HG03565 (cell line): ENCODE data around the gene MCAT.
"Not testable (repeated sequence)": the region's sequence is repeated elsewhere in the genome, so short reads cannot be mapped to it uniquely, and the experiment has no call there.

Source experiments
- ATAC-seq: cut with Tn5 transposase; IDR thresholded peaks from one replicate; pipeline ENCODE4 v1.9.1; 2021; ENCODE audit warnings: mild to moderate bottlenecking, moderate library complexity; ENCODE audit not compliant: unreplicated experiment

Gene MCAT

GRCh38 chr22:43156413-43156812 is 13.2 kb upstream of the MCAT start:
- ATAC-seq = no peak

GRCh38 chr22:43155789-43156188 is 12.6 kb upstream of the MCAT start:
- no peak for ATAC-seq

GRCh38 chr22:43154887-43155536 is 11.8 kb upstream of the MCAT start:
- no peak for ATAC-seq

GRCh38 chr22:43153899-43154298 is 10.7 kb upstream of the MCAT start:
- no peak for ATAC-seq

GRCh38 chr22:43152357-43153071 is 9.3 kb upstream of the MCAT start:
- no peak for ATAC-seq

GRCh38 chr22:43152003-43152356 is 8.8 kb upstream of the MCAT start:
- ATAC-seq = no peak

- no peak for ATAC-seq
These were observed 8.2 kb upstream of the MCAT start, which contains the start of gene TSPO for GRCh38 chr22:43151251-43152002. TSS of gene TSPO (plus strand) at chr22:43151559. CDS start at chr22:43159239, 7,680 bp downstream.

GRCh38 chr22:43150731-43151206 is 7.6 kb upstream of the MCAT start:
- no peak for ATAC-seq

GRCh38 chr22:43148581-43148980 is 5.4 kb upstream of the MCAT start:
- no peak for ATAC-seq

GRCh38 chr22:43147821-43148220 is 4.6 kb upstream of the MCAT start:
- no peak for ATAC-seq

GRCh38 chr22:43146332-43146731 is 3.1 kb upstream of the MCAT start:
- not testable (repeated sequence) for ATAC-seq

GRCh38 chr22:43145371-43145770 is 2.2 kb upstream of the MCAT start:
- ATAC-seq = not testable (repeated sequence)

GRCh38 chr22:43144949-43145348 is 1.8 kb upstream of the MCAT start:
- no peak for ATAC-seq

GRCh38 chr22:43136801-43137200 is 6.4 kb downstream of the MCAT start:
- ATAC-seq = no peak

GRCh38 chr22:43136255-43136654 is 6.9 kb downstream of the MCAT start:
- ATAC-seq = no peak

GRCh38 chr22:43135565-43135964 is 7.6 kb downstream of the MCAT start:
- ATAC-seq = no peak

- no peak for ATAC-seq
These were observed 8.6 kb downstream of the MCAT start for GRCh38 chr22:43134553-43134952.

GRCh38 chr22:43133401-43133800 is 9.8 kb downstream of the MCAT start:
- no peak for ATAC-seq

GRCh38 chr22:43131773-43132501 is 11.3 kb downstream of the MCAT start:
- no peak for ATAC-seq

GRCh38 chr22:43129426-43130425 is 13.5 kb downstream of the MCAT start:
- no peak for ATAC-seq
